GM12873 (cell line): ENCODE measurements around the gene MSLN.

ENCODE experiments used
- CTCF ChIP-seq: IDR thresholded peaks from 2 replicates; pipeline ENCODE4 v1.5.1; 2012; ENCODE audit warnings: low read depth, mild to moderate bottlenecking, moderate library complexity, low read length, control low read depth; ENCODE audit not compliant: insufficient read depth; ENCODE audit errors: missing control alignments

The MSLN gene

DNA sequence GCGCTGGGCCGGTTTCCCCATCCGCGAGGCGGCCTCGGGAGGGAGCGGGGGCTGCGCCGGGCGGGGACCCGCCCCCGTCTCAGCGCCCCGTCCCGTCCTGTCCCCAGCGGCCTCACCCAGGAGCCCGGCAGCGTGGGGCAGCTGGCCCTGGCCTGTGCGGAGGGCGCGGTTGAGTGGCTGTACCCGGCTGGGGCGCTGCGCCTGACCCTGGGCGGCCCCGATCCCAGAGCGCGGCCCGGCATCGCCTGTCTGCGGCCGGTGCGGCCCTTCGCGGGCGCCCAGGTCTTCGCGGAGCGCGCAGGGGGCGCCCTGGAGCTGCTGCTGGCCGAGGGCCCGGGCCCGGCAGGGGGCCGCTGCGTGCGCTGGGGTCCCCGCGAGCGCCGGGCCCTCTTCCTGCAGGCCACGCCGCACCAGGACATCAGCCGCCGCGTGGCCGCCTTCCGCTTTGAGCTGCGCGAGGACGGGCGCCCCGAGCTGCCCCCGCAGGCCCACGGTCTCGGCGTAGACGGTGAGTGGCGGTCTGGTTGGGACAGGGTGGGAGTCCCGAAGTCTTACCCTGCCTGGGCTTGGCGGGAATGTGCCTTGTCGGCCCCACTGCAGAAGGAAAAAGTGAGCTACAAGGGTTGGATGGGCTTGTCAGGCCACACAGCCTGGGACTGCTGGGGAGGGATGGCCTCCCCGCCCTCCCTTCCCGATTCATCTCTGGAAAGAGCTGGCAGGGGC, 44.9 kb upstream of the MSLN start:
- TF ChIP-seq CTCF: peak; percentile 13

DNA sequence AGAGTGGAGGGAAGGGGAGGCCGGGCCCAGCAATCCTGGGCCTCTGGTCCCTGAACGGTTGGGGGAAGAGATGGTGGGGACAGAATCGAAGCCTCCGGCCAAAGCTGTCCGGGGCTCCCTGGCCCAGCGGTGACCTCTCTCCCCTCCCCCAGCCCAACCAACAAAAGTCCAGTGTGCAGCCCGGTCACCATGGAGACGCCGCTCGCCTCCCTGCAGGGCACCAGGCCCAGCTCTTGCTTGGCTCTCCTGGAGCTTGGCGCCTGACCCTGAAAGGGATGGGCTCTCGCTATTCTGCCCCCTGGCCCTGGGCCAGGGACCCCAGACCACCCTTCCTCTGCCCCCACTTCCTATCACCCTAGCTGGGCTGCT, 44.4 kb upstream of the MSLN start:
- no peak for TF ChIP-seq CTCF

GRCh38 chr16:716768-717325, 43.7 kb upstream of the MSLN start:
- TF ChIP-seq CTCF: no peak

GRCh38 chr16:717450-718245, 42.9 kb upstream of the MSLN start:
- no peak for TF ChIP-seq CTCF

- TF ChIP-seq CTCF: no peak
These were observed 42.1 kb upstream of the MSLN start for GRCh38 chr16:718389-718788.

DNA sequence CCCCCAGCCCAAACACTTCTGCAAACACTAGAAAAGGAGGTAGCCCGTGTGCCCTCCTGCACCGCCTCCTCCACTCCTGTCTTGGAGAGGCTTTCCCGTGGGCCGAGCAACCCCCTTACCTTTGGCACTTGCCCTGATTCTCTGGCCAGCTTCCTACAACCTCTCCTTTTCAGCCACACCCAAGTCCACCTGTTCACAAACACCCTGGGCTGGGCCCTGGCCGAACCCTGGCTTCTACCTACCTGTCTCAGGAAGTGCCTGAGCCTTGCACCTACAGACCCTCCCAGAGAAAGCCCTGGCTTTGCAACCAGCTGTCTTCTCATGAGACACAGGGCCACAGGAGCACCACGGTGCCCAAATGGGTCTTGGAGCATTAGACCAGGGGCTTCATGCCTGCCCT, 41.6 kb upstream of the MSLN start:
- TF ChIP-seq CTCF: no peak

DNA sequence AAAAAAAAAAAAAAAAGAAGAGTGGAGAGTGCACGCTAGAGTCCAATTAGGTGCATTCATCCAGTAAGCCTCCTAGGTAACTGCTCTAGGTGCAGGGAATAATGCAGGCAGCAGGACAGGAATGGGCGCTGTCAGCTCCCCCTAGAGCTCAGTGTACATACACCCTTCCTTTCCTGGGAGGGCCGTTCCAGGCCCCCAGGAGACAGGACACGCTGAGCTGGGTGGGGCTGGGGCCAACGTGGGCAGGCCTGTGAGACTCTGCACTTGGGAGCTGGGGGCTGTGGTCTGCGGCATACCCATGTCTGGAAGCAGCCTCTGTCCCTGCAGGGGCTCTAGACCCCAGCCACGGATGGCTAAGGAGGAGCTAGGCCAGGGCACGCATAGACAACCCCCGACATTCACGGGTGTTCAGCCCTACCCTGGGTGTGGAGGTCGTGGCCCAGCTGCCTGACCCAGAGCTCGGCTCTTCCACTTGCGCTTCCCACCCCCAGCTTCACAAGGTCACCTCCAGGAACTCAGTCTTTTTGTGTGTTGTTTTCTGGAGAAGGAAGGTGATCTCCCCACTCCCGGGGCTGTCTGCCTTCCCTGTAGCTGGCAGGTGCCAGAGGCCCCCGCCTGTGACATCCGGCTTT, 40.6 kb upstream of the MSLN start:
- TF ChIP-seq CTCF: peak; percentile 48
